Islet precursor cell (in vitro differentiated cells): ENCODE results near the gene CD151.

Source experiments
- DNase-seq: peaks from one replicate; pipeline ENCODE4 v3.0.0-alpha.2; 2018

CD151 gene

GRCh38 chr11:859394-860131 lies 26.8 kb downstream of the CD151 start:
- DNase-seq, result no peak

GRCh38 chr11:860234-861104 lies 27.7 kb downstream of the CD151 start:
- no peak for DNase-seq

GRCh38 chr11:861105-861479 lies 28.3 kb downstream of the CD151 start:
- no peak for DNase-seq

- no peak for DNase-seq
Observed at GRCh38 chr11:862081-862661, 29.4 kb downstream of the CD151 start.

GRCh38 chr11:862696-863022 lies 29.9 kb downstream of the CD151 start:
- DNase-seq, result no peak

GRCh38 chr11:863023-863909 lies 30.5 kb downstream of the CD151 start:
- DNase-seq, result no peak

- no peak for DNase-seq
Observed at GRCh38 chr11:863910-864827, 31.4 kb downstream of the CD151 start.

GRCh38 chr11:864898-865297 lies 32.1 kb downstream of the CD151 start:
- no peak for DNase-seq

GRCh38 chr11:865462-866430 lies 33.0 kb downstream of the CD151 start:
- no peak for DNase-seq

GRCh38 chr11:866481-866880 lies 33.7 kb downstream of the CD151 start:
- no peak for DNase-seq

- no peak for DNase-seq
Observed at GRCh38 chr11:867856-868358, 35.2 kb downstream of the CD151 start.

- DNase-seq, result no peak
Observed at GRCh38 chr11:868394-868793, 35.6 kb downstream of the CD151 start.

GRCh38 chr11:868802-869201 lies 36.0 kb downstream of the CD151 start:
- DNase-seq, result no peak

GRCh38 chr11:869399-870126 lies 36.8 kb downstream of the CD151 start:
- DNase-seq, result no peak

- peak; percentile 82 for DNase-seq
Observed at GRCh38 chr11:870127-870413, 37.3 kb downstream of the CD151 start.

- DNase-seq, result no peak
Observed at GRCh38 chr11:870418-870817, 37.7 kb downstream of the CD151 start.

GRCh38 chr11:871472-871871 lies 38.7 kb downstream of the CD151 start:
- DNase-seq, result no peak

- DNase-seq, result no peak
Observed at GRCh38 chr11:872799-873198, 40.0 kb downstream of the CD151 start.

GRCh38 chr11:873706-874105 lies 41.0 kb downstream of the CD151 start:
- DNase-seq, result no peak

- no peak for DNase-seq
Observed at GRCh38 chr11:875203-875602, 42.5 kb downstream of the CD151 start.
